IMR-90 (cell line): ENCODE measurements around the gene OR4D11.

Source experiments
- CEBPB ChIP-seq: IDR thresholded peaks from 2 replicates; pipeline ENCODE4 v1.6.1; 2012; ENCODE audit warnings: low read depth, low read length, improper control_type of control experiment
- CTCF ChIP-seq: conservative IDR thresholded peaks from 2 replicates; pipeline ENCODE4 v1.5.1; 2012; ENCODE audit warnings: mild to moderate bottlenecking, low read depth, low read length, improper control_type of control experiment
- FOS ChIP-seq: fragments of 150-350 bp; IDR thresholded peaks from 2 replicates; pipeline ENCODE4 v1.6.1; 2016; ENCODE audit warnings: low read depth, low read length
- MAFK ChIP-seq: IDR thresholded peaks from 2 replicates; pipeline ENCODE4 v1.6.1; 2012; ENCODE audit warnings: low read depth, low read length, improper control_type of control experiment
- MXI1 ChIP-seq: IDR thresholded peaks from 2 replicates; pipeline ENCODE4 v1.6.1; 2012; ENCODE audit warnings: low read depth, mild to moderate bottlenecking, low read length, moderate library complexity, borderline replicate concordance
- NFE2L2 ChIP-seq: fragments of 150-350 bp; IDR thresholded peaks from 2 replicates; pipeline ENCODE4 v1.6.1; 2016; ENCODE audit warnings: low read depth, mild to moderate bottlenecking, low read length
- POLR2A ChIP-seq: IDR thresholded peaks from 2 replicates; pipeline ENCODE4 v1.6.1; 2012; ENCODE audit warnings: mild to moderate bottlenecking, low read depth, low read length
- RAD21 ChIP-seq: IDR thresholded peaks from 2 replicates; pipeline ENCODE4 v1.6.1; 2012; ENCODE audit warnings: low read length, improper control_type of control experiment
- RFX5 ChIP-seq: IDR thresholded peaks from 2 replicates; pipeline ENCODE4 v1.8.0; 2012; ENCODE audit warnings: low read depth, mild to moderate bottlenecking, low read length, moderate library complexity
- SMC3 ChIP-seq: fragments of 150-350 bp; IDR thresholded peaks from 2 replicates; pipeline ENCODE4 v1.6.1; 2016; ENCODE audit warnings: low read depth, mild to moderate bottlenecking, antibody characterized with exemption, low read length, moderate library complexity
- TF ChIP-seq, protein P1 (sequence below): fragments of 150-350 bp; IDR thresholded peaks from 2 replicates; pipeline ENCODE4 v1.6.1; 2017; ENCODE audit warnings: mild to moderate bottlenecking, antibody characterized with exemption, low read length, low read depth

GRCh38 chr11:59548309-59548656 lies 44.9 kb downstream of the OR4D11 start:
- TF ChIP-seq CTCF (no peak), MAFK (no peak), POLR2A (no peak), RAD21 (no peak), FOS (no peak), SMC3 (no peak), RFX5 (no peak), NFE2L2 (no peak), MXI1 (no peak), CEBPB (no peak)
- TF ChIP-seq, protein P1, sequence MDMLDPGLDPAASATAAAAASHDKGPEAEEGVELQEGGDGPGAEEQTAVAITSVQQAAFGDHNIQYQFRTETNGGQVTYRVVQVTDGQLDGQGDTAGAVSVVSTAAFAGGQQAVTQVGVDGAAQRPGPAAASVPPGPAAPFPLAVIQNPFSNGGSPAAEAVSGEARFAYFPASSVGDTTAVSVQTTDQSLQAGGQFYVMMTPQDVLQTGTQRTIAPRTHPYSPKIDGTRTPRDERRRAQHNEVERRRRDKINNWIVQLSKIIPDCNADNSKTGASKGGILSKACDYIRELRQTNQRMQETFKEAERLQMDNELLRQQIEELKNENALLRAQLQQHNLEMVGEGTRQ = no peak
